NCI-H146 treated with DMSO at 0.1 percent for 48 hours (cell line): ENCODE data around the gene SDK1.

Source experiments
- DNase-seq: peaks from one replicate; lab custom pipeline; 2025; ENCODE audit not compliant: unreplicated experiment; lab: John Stamatoyannopoulos, UW

SDK1 gene

GRCh38 chr7:3518546-3518945 lies 217.5 kb downstream of the SDK1 start:
- DNase-seq: no peak

DNA sequence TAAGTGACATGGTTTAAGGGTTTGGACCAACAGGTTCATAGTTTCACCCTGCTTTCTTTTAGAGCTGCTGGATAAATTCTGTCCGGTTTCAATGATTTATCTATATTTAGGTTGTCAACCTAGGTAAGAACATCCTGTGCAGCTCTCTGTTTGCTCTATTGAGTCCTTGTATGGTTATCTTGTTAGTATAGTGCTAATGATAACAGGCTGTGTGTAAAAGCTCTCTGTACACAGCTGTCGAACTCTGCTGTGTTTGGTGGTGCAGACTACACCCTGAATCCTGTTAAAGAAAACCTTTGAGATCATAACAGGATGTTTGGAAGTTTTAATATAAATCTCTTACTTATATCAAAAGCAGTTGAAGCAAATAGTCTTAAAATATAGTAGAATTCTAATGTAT lies 219.2 kb downstream of the SDK1 start:
- DNase-seq: peak; percentile 97

DNA sequence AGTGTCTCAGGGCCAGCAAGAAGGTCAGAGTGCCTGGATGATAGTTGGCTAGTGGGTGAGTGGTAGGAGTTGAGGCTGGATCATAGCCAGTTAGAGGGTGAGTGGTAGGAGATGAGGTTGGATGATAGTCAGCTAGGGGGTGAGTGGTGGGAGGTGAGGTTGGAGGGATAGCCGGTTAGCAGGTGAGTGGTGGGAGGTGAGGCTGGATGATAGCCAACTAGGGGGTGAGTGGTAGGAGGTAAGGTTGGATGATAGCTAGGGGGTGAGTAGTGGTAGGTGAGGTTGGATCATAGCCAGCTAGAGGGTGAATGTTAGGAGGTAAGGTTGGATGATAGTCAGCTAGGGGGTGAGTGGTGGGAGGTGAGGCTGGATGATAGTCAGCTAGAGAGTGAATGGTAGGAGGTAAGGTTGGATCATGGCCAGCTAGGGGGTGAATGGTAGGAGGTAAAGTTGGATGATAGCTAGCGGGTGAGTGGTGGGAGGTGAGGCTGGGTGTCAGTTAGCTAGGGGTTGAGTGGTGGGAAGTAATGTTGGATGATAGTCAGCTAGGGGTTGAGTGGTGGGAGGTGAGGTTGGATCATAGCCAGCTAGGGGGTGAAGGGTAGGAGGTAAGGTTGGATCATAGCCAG lies 226.6 kb downstream of the SDK1 start:
- no peak for DNase-seq

- no peak for DNase-seq
These were observed 232.0 kb downstream of the SDK1 start for GRCh38 chr7:3533040-3533439.

DNA sequence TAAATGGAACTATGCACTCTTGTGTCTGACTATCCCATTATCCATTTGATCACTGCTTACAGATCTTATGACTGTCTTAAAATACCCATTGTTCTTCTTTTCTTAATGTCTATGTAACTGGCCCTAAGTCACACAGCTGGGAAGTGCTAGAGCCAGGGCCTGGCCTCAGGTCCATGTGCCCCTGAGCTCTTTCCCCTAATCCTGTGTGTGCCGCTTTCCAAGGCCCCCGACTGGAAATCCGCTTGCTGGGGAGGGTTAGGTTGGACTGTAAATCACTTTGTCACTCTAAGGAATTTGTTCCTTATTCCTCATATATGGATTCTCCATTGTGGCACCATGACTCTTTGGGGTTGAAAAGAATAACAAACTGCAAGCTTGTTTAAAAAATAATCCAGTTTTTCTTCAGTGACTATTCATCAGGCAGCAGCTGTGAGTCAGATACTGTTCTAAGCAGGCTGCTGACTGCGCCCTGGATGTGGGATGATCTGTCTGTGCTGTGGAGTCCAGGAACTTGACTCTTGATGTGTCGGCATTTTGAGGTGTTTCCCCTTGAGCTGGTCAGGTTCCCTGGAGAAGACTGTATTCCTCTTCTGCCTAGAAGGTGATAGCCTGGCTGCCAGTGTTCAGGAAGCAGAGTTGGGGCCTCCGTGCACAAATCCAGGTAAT lies 236.3 kb downstream of the SDK1 start:
- DNase-seq: no peak

GRCh38 chr7:3538041-3538440 lies 237.0 kb downstream of the SDK1 start:
- DNase-seq: no peak

- DNase-seq: no peak
These were observed 239.6 kb downstream of the SDK1 start for GRCh38 chr7:3540456-3541220.

GRCh38 chr7:3544202-3544601 lies 243.2 kb downstream of the SDK1 start:
- no peak for DNase-seq

DNA sequence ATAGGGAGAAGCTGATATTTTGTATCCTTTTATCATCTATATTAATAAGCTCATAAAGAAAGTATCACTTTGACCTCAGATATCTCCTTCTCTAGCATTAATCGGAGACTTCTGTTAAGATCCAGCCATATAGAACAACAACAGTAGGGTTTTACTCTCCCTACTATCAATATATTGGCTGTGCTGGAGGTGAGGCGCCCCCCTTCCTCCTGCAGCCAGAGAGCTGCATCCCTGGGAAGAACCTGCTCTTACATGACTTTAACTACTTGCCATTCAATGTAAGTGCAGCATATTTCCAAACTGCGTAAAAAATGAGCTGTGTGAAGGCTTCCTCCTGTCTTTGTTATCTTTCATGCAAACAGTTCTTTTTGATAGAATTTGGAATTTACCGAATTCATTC lies 247.8 kb downstream of the SDK1 start:
- DNase-seq: no peak

DNA sequence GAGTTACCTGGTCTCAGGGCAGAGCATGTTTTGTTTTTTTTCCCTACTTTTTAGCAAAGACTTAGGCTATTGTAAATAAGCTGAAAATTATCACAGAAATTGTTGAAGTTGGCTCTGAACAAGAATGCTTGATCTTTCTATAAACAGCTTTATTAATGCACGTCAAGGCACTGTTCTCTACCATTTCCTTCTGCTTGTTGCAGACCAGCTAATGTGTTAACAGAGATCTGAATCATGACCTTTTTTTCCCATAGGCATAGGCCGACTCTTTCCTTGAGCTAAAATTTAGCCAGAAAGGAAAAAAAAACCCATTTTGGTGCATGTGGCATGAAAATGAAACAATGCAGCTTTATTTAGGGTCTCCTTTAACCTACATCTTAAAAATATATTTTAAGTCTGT lies 248.5 kb downstream of the SDK1 start:
- DNase-seq: no peak

GRCh38 chr7:3551536-3551935 lies 250.5 kb downstream of the SDK1 start:
- DNase-seq: no peak

DNA sequence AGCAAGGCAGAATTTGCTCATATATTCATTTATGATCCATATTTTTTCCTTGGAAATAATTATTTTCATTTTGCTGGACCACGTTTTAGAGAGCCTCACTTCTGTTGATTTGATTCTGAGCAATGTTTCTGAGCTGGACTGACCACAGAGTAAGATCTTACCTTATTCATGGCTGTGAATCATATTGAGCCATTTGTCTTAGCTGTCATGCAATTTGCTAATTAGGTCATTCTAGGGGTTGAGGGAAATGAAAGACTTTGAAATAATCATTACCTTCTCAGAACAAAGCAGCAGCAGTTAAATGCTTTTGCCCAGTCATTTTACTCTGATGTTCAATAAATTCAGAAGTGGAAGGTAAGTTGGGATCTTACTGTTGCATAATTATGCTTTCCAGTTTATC lies 251.4 kb downstream of the SDK1 start:
- DNase-seq: peak; percentile 18

DNA sequence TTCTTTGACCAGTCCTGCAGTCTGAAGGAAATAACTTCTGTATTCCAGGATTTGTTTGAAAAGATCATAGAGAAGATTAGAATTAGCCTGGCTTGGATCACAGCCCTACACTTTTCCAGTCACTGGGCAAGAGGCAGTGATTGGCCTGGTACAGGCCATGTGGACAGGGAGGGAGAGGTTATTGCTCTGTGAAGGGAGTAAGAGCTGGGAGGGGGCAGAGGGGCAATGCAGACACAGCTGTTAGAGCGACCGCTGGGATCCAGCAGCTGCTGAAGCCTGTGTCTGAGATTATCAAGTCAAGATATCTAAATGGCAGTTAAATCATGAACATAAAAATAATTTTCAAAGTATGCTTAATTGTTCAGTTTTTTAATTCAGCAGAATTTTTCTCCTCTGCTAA lies 257.3 kb downstream of the SDK1 start:
- peak; percentile 66 for DNase-seq

GRCh38 chr7:3559278-3559677 lies 258.2 kb downstream of the SDK1 start:
- peak; percentile 73 for DNase-seq

GRCh38 chr7:3560495-3560894 lies 259.4 kb downstream of the SDK1 start:
- DNase-seq: no peak

DNA sequence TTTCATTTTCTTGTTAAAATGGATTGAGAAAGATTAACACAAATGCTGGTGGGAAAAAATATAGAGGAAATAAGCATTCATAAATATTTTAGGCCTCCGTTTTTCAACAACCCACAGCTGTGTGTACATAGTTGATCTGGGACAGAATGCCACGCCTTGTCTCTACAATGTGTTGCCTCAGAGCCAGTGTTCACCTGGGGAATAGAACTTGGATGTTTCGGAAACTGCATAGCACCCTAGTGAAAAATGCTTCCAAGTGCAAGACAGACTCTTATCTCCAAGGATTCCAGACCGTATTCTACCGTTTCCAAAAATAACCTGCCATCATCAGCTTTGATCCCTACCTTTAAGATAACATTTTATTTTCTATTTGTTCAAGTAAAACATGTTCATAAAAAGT lies 260.9 kb downstream of the SDK1 start:
- DNase-seq: no peak

GRCh38 chr7:3564231-3564630 lies 263.2 kb downstream of the SDK1 start:
- DNase-seq: no peak

- DNase-seq: peak; percentile 29
These were observed 267.5 kb downstream of the SDK1 start for GRCh38 chr7:3568516-3568915.

DNA sequence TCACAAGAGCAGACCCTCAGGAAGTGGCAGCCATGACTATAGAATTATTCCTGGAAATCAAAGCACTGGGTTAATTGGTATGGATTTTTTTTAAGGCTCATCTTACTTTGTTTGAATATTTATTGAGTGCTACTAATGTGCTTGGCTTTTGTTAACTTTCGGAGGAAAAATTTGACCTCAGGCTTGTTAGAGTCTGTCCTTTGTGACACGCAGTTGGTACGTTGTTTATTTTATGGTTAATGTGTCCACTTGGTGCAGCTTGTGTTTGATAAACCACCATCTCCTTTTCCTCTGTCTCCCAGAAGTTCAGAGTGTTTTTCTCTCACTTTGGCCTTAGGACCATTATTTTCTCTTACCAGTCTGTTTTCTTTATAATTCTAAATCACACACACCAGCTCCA lies 268.6 kb downstream of the SDK1 start:
- DNase-seq: peak; percentile 82

- no peak for DNase-seq
These were observed 272.1 kb downstream of the SDK1 start for GRCh38 chr7:3573151-3573550.

DNA sequence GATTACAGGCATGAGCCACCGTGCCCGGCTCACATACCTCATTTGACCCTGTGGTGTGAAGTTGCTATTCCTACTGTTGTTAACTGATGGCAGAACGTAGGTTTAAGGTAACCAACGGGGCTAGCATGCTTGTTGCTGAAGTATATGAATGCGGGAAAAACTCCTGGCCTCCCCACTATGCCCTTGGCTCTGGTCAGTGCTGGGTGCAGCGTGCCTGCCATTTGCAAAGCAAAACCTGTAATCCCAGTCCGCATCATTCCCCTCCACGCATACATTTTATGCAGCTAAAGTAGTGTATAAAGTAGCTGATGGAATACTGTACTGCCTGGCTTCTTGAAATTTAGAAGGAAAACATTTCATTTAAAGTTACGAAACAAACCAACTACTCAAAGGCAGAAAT lies 273.3 kb downstream of the SDK1 start:
- no peak for DNase-seq
